BJ (cell line): Measurements from ENCODE around the gene PTK6. TPM values are rescaled to one million over a fixed set of nuclear protein-coding genes. Genes with fewer than 3 reads are reported as not detected.

Experiments used
- CTCF ChIA-PET: fragments of 350-600 bp; formaldehyde crosslinking; extraction: SDS; loops from one replicate; lab custom pipeline; 2021; ENCODE audit warnings: antibody characterized with exemption, inconsistent platforms; lab: Yijun Ruan, JAX
- POLR2A ChIA-PET: fragments of 300-600 bp; sonication (Branson Sonifier 250); formaldehyde crosslinking; extraction: SDS; loops from one replicate; lab custom pipeline; 2021; ENCODE audit warnings: antibody characterized with exemption; lab: Charles Lee
- DNase-seq: peaks from one replicate; pipeline ENCODE4 v3.0.0-alpha.2; 2011; ENCODE audit warnings: low read depth
- H3K27me3 ChIP-seq: 2 replicates; pipeline ENCODE4 v1.6.0; 2011; ENCODE audit warnings: low read length; ENCODE audit not compliant: control insufficient read depth, insufficient read depth
- H3K36me3 ChIP-seq: 2 replicates; pipeline ENCODE4 v1.5.1; 2011; ENCODE audit warnings: low read length; ENCODE audit not compliant: control insufficient read depth, insufficient read depth
- H3K4me3 ChIP-seq: 2 replicates; pipeline ENCODE4 v1.5.1; 2011; ENCODE audit warnings: low read depth, mild to moderate bottlenecking, control low read depth, low read length
- polyA plus RNA-seq: library from polyadenylated mRNA; depleted of rRNA; stranded (reverse); fragments of >200 nt; gene quantifications from 2 replicates; pipeline ENCODE4 v1.2.3, GENCODE V29; 2011
- TF ChIP-seq, protein P1 (sequence below): IDR thresholded peaks from 2 replicates; pipeline ENCODE4 v1.5.1; 2011; ENCODE audit warnings: low read depth, mild to moderate bottlenecking, control low read depth, inconsistent platforms, low read length, moderate library complexity; ENCODE audit not compliant: insufficient read depth

The PTK6 gene
- polyA plus RNA-seq, 1 experiment: 0.05 TPM

DNA sequence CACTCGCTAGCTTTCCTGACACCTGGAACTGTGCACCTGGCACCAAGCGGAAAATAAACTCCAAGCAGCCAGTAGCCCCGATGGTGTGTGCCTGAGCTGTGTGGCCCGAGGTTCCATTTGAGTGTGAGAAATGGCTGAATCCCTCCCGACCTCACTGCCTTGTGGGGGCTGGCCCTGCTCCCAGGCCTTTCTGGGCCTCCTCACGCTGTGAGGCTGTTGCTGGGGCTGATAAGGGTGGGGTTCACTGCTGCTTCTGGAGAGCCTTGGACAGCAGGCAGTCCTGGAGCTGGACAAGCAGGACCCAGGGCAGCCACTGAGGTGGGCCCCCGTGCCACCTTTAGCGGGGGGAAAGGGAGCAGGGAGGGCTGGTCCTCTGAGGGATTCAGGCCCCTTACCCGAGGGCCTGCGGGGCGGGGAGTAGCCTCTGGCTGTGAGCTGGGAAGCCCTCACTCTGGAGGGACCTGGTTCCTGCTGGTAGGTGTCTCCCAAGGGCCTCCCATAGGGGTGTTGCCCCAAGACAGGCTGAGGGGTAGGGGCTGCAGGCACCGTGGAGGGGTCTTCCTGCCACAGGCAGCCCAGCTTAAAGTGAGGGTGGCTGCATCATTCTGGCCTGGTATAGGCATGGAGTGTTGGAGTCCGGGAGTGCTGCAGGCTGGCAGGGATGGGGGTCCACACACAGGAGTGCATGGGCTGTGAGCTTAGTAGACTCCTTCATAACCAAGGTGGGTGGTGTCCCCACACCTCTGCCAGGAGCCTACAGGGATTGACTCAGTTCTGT lies 14.9 kb downstream of the PTK6 start:
- DNase-seq: no peak

DNA sequence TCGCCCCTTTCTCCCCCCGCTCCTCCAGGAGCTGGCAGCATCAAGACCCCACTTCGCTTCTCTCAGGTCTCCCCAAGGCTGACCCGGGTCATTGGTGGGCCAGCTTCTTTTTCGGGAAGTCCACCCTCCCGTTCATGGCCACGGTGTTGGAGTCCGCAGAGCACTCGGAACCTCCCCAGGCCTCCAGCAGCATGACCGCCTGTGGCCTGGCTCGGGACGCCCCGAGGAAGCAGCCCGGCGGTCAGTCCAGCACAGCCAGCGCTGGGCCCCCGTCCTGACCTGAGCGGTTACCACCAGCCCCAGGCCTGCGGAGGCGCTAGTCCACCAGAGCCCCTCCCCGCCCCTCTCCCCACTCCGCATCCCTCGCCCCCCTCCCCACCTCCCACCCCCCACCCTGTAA lies 15.6 kb downstream of the PTK6 start:
- Histone ChIP-seq H3K4me3 (peak overlapping the region; percentile 93), H3K36me3 (peaks cover 13% of the 10 kb centered on the region), H3K27me3 (no peaks in the 10 kb centered on the region)
- ChIA-PET POLR2A (interaction anchor here (0.6 kb wide), 1 partner anchor 21 kb away, joined by 3 read pairs; no protein-coding TSS in a partner anchor), CTCF (interaction anchor here (0.5 to 2.6 kb wide), 9 partner anchors 9 to 453 kb away, joined by 3 to 13 read pairs (median 4); partner anchors contain the start of gene PTK6)
- DNase-seq: no peak
- TF ChIP-seq, protein P1, sequence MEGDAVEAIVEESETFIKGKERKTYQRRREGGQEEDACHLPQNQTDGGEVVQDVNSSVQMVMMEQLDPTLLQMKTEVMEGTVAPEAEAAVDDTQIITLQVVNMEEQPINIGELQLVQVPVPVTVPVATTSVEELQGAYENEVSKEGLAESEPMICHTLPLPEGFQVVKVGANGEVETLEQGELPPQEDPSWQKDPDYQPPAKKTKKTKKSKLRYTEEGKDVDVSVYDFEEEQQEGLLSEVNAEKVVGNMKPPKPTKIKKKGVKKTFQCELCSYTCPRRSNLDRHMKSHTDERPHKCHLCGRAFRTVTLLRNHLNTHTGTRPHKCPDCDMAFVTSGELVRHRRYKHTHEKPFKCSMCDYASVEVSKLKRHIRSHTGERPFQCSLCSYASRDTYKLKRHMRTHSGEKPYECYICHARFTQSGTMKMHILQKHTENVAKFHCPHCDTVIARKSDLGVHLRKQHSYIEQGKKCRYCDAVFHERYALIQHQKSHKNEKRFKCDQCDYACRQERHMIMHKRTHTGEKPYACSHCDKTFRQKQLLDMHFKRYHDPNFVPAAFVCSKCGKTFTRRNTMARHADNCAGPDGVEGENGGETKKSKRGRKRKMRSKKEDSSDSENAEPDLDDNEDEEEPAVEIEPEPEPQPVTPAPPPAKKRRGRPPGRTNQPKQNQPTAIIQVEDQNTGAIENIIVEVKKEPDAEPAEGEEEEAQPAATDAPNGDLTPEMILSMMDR: no peak

More for the DNA sequence above, 14.9 kb downstream of the PTK6 start:
- ChIA-PET CTCF (interaction anchor here (0.6 to 2.6 kb wide), 5 partner anchors 9 to 452 kb away, joined by 3 to 10 read pairs (median 4); partner anchors contain the start of gene PTK6), POLR2A (no interaction called here)
- Histone ChIP-seq H3K27me3 (no peaks in the 10 kb centered on the region), H3K4me3 (peak overlapping the region; percentile 93), H3K36me3 (peaks cover 13% of the 10 kb centered on the region)
- TF ChIP-seq, protein P1: no peak

DNA sequence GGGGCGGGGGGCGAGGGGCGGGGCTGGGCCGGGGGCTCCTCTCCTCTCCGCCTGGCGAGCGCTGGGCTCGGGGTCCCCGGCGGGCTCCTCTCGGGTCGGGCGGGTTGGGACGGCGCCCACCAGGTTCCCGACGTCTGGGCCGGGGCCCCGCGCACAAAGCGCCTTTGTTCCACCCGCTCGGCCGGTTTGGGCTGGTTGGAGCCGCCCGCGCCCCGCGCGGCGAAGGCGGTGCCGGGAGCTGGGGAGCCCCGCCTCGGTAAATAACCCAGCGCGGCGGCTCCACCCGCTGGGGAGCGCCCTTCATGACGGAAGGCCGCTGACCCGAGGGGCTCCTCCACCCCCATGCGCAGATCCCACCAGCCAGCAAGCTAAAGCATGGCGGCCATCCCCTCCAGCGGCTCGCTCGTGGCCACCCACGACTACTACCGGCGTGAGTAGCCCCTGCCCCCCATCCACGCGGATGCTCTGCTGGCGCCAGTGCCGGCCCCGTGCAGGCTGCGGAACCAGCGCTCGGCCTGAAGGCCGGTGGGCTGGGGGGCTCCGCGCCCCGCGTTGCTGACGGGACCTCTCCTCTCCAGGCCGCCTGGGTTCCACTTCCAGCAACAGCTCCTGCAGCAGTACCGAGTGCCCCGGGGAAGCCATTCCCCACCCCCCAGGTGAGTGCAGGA lies 16.1 kb downstream of the PTK6 start:
- no peak for DNase-seq
- CTCF ChIA-PET: interaction anchor here (0.5 to 2.6 kb wide), 10 partner anchors 10 to 453 kb away, joined by 3 to 13 read pairs (median 4); partner anchors contain the start of gene PTK6
- no peaks in the 10 kb centered on the region for H3K27me3 ChIP-seq

DNA sequence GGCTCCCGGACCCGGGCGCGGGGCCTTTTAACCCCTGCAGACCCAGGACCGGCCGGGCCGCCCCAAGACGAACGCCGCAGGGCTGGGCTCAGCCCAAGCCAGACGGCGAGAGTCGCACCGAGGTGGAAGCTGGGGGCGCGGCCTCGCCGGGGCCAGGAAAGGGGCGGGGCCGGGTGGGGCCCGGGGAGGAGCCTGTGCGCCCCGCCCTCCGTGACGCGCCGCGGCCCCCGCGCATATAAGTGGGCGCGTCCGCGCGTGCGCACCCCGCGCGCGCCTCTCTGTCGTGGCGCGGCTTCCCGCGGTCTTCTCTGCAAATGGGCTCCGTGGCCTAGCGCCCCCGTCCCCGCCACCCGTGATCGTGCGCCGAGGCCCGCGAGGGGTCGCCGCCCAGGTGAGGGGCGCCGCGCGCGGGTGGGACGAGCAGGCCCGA lies 16.7 kb downstream of the PTK6 start, which contains the start of gene PPDPF:
Gene PPDPF, plus strand, starts transcription at position 262 of the 430 bp plus-strand sequence. CDS start 544 bp downstream, outside the sequence.
- H3K27me3 ChIP-seq: no peaks in the 10 kb centered on the region
- TF ChIP-seq, protein P1: no peak
- CTCF ChIA-PET: interaction anchor here (0.9 to 2.6 kb wide), 7 partner anchors 10 to 162 kb away, joined by 4 to 13 read pairs (median 4); partner anchors contain the start of gene PTK6
- POLR2A ChIA-PET: interaction anchor here (0.6 kb wide), 2 partner anchors 106 to 300 kb away, joined by 5 to 14 read pairs; partner anchors contain the start of gene GMEB2
- peak within 1 kb of the TSS; percentile 93 for H3K4me3 ChIP-seq
- H3K36me3 ChIP-seq: peaks cover 13% of the 10 kb centered on the region
- DNase-seq: no peak

More for the DNA sequence above, 16.1 kb downstream of the PTK6 start:
- POLR2A ChIA-PET: interaction anchor here (0.6 kb wide), 1 partner anchor 22 kb away, joined by 3 read pairs; no protein-coding TSS in a partner anchor
- H3K4me3 ChIP-seq: peak overlapping the region; percentile 93
- H3K36me3 ChIP-seq: peaks cover 13% of the 10 kb centered on the region
- TF ChIP-seq, protein P1: peak; percentile 16; the same call in 1 of the 2 replicates
